K562 (cell line): ENCODE data around the gene KLHL41. TPM values are rescaled to one million over a fixed set of nuclear protein-coding genes. Genes with fewer than 3 reads are reported as not detected.

Source experiments
- KDM5B ChIP-seq: fragments of 200-600 bp; sonication (generic); IDR thresholded peaks from 2 replicates; pipeline ENCODE4 v1.6.1; 2012; ENCODE audit warnings: low read depth, mild to moderate bottlenecking, moderate library complexity, low read length, control low read depth, inconsistent platforms; ENCODE audit not compliant: insufficient replicate concordance
- NBN ChIP-seq: fragments of 450-650 bp; IDR thresholded peaks from 2 replicates; pipeline ENCODE4 v1.6.1; 2016; ENCODE audit warnings: low read depth, mild to moderate bottlenecking
- NELFE ChIP-seq: IDR thresholded peaks from 2 replicates; pipeline ENCODE4 v1.6.1; 2011; ENCODE audit warnings: mild to moderate bottlenecking; ENCODE audit not compliant: insufficient read depth, insufficient read length
- RBM17 ChIP-seq: fragments of 200-400 bp; formaldehyde crosslinking; IDR thresholded peaks from 2 replicates; pipeline ENCODE4 v1.6.1; 2017; ENCODE audit warnings: low read depth, mild to moderate bottlenecking, low read length, borderline replicate concordance
- RCOR1 ChIP-seq, 2 experiments: IDR thresholded peaks; 2 replicates each; pipeline ENCODE4 v1.6.1; 2012; ENCODE audit warnings: low read depth in 2 of 2, low read length in 2 of 2, borderline replicate concordance in 1 of 2, improper control_type of control experiment in 1 of 2
- TAF15 ChIP-seq: fragments of 200-400 bp; formaldehyde crosslinking; IDR thresholded peaks from 2 replicates; pipeline ENCODE4 v1.6.1; 2017; ENCODE audit warnings: mild to moderate bottlenecking, low read depth, low read length, moderate library complexity
- TSHZ1 ChIP-seq: fragments of 250-450 bp; sonication (Bioruptor Pico); IDR thresholded peaks from 2 replicates; pipeline ENCODE4 v1.4.0; 2020; ENCODE audit warnings: mild to moderate bottlenecking, moderate library complexity
- WHSC1 ChIP-seq: IDR thresholded peaks from one replicate; pipeline ENCODE4 v1.6.1; 2012; ENCODE audit warnings: low read length, control low read depth, inconsistent platforms
- ZNF232 ChIP-seq: sonication (generic); formaldehyde crosslinking; IDR thresholded peaks from 2 replicates; pipeline ENCODE4 v1.8.0; 2022; ENCODE audit warnings: mild to moderate bottlenecking, missing genetic modification reagents
- polyA plus RNA-seq, 8 experiments: library from polyadenylated mRNA; depleted of rRNA in 4 of 8; stranded (reverse) in 5 of 8; unstranded in 3 of 8; fragments of >200 nt; fragmentation: Nextera tagmentation in 2 of 8; fragmentation: Illumina TruSeq in 1 of 8; extraction: Ambion mirVana in 2 of 8; extraction: Trizol in 1 of 8; gene quantifications; 2 replicates each; pipeline versions ENCODE4 v1.2.1 to v1.2.3, GENCODE V29; 2011 to 2014; ENCODE audit warnings: inconsistent platforms in 1 of 8, missing spikeins in 1 of 8
- total RNA-seq, 7 experiments: library from RNA; depleted of rRNA in 6 of 7; stranded (reverse); fragments of >200 nt in 6 of 7; fragmentation: Illumina TruSeq in 2 of 7; extraction: Trizol in 2 of 7; gene quantifications; 2 replicates each; pipeline versions ENCODE4 v1.2.1 to v1.2.3, GENCODE V29; 2011 to 2021; ENCODE audit warnings: low replicate concordance in 1 of 7
- TF ChIP-seq, protein P1 (sequence below): fragments of 450-650 bp; IDR thresholded peaks from 2 replicates; pipeline ENCODE4 v1.6.1; 2016; ENCODE audit warnings: mild to moderate bottlenecking, moderate library complexity

The KLHL41 gene
- total and polyA plus RNA-seq, 9 of the 15 experiments (the other 6 are each of a cell fraction or from before 2014, with no cell fraction given), result 0.05 to 1.5 (median 0.09) TPM

GRCh38 chr2:169573160-169573973 is 63.9 kb downstream of the KLHL41 start, which contains the start of gene FASTKD1 (continued):
- TF ChIP-seq, protein P1, sequence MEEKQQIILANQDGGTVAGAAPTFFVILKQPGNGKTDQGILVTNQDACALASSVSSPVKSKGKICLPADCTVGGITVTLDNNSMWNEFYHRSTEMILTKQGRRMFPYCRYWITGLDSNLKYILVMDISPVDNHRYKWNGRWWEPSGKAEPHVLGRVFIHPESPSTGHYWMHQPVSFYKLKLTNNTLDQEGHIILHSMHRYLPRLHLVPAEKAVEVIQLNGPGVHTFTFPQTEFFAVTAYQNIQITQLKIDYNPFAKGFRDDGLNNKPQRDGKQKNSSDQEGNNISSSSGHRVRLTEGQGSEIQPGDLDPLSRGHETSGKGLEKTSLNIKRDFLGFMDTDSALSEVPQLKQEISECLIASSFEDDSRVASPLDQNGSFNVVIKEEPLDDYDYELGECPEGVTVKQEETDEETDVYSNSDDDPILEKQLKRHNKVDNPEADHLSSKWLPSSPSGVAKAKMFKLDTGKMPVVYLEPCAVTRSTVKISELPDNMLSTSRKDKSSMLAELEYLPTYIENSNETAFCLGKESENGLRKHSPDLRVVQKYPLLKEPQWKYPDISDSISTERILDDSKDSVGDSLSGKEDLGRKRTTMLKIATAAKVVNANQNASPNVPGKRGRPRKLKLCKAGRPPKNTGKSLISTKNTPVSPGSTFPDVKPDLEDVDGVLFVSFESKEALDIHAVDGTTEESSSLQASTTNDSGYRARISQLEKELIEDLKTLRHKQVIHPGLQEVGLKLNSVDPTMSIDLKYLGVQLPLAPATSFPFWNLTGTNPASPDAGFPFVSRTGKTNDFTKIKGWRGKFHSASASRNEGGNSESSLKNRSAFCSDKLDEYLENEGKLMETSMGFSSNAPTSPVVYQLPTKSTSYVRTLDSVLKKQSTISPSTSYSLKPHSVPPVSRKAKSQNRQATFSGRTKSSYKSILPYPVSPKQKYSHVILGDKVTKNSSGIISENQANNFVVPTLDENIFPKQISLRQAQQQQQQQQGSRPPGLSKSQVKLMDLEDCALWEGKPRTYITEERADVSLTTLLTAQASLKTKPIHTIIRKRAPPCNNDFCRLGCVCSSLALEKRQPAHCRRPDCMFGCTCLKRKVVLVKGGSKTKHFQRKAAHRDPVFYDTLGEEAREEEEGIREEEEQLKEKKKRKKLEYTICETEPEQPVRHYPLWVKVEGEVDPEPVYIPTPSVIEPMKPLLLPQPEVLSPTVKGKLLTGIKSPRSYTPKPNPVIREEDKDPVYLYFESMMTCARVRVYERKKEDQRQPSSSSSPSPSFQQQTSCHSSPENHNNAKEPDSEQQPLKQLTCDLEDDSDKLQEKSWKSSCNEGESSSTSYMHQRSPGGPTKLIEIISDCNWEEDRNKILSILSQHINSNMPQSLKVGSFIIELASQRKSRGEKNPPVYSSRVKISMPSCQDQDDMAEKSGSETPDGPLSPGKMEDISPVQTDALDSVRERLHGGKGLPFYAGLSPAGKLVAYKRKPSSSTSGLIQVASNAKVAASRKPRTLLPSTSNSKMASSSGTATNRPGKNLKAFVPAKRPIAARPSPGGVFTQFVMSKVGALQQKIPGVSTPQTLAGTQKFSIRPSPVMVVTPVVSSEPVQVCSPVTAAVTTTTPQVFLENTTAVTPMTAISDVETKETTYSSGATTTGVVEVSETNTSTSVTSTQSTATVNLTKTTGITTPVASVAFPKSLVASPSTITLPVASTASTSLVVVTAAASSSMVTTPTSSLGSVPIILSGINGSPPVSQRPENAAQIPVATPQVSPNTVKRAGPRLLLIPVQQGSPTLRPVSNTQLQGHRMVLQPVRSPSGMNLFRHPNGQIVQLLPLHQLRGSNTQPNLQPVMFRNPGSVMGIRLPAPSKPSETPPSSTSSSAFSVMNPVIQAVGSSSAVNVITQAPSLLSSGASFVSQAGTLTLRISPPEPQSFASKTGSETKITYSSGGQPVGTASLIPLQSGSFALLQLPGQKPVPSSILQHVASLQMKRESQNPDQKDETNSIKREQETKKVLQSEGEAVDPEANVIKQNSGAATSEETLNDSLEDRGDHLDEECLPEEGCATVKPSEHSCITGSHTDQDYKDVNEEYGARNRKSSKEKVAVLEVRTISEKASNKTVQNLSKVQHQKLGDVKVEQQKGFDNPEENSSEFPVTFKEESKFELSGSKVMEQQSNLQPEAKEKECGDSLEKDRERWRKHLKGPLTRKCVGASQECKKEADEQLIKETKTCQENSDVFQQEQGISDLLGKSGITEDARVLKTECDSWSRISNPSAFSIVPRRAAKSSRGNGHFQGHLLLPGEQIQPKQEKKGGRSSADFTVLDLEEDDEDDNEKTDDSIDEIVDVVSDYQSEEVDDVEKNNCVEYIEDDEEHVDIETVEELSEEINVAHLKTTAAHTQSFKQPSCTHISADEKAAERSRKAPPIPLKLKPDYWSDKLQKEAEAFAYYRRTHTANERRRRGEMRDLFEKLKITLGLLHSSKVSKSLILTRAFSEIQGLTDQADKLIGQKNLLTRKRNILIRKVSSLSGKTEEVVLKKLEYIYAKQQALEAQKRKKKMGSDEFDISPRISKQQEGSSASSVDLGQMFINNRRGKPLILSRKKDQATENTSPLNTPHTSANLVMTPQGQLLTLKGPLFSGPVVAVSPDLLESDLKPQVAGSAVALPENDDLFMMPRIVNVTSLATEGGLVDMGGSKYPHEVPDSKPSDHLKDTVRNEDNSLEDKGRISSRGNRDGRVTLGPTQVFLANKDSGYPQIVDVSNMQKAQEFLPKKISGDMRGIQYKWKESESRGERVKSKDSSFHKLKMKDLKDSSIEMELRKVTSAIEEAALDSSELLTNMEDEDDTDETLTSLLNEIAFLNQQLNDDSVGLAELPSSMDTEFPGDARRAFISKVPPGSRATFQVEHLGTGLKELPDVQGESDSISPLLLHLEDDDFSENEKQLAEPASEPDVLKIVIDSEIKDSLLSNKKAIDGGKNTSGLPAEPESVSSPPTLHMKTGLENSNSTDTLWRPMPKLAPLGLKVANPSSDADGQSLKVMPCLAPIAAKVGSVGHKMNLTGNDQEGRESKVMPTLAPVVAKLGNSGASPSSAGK, result peak; percentile 54
- TF ChIP-seq TSHZ1 (no peak), RCOR1 (IDR thresholded peaks at IDR 0.05; ENCODE audit: borderline replicate concordance in 1 of 2, low read depth in 2 of 2, low read length in 2 of 2) (peak in 1 of 2 experiments; percentile 66; a peak in 1 of 4 replicates), RBM17 (no peak), ZNF232 (CRISPR knock-in tag) (no peak), TAF15 (no peak), NELFE (no peak), WHSC1 (no peak), NBN (no peak), KDM5B (peak; percentile 87)
